GM19023 (cell line): ENCODE results near the gene C16orf78.

Source experiments
- ATAC-seq: cut with Tn5 transposase; IDR thresholded peaks from one replicate; pipeline ENCODE4 v1.9.1; 2021; ENCODE audit warnings: mild to moderate bottlenecking, moderate library complexity; ENCODE audit not compliant: unreplicated experiment

The C16orf78 gene, protein sequence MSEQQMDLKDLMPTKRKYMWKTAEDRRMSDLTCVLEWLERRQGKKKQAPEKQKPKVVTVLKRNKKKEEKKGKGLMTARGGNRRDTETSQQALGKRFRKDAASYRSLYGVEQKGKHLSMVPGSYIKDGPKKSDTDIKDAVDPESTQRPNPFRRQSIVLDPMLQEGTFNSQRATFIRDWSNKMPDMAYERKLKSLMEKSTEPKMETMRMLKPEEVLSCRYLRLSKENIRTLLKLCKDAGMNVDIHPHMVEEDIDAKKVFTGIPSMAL

DNA sequence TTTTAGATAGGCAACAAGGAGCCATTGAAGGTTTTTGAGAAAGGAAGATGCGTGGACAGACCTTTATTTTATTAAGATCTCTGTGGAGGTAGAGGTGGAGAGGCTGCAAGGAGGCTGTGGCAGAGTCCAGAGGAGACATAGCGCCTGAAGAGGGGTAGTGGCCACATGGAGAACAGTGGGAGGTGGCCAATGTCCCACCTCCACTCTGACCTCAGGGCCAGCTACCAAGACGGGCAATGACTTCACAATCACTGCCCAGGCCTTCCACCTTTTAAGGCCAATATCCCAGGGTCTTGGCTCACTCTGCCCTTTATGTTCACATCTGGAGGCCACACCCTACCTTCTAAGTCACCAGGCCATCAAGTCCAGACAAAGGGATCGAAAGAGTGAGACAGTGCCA, at the start of gene C16orf78:
Gene C16orf78, plus strand, starts transcription at position 301 of the 400 bp plus-strand sequence. CDS start 136 bp downstream, outside the sequence.
- no peak for ATAC-seq

DNA sequence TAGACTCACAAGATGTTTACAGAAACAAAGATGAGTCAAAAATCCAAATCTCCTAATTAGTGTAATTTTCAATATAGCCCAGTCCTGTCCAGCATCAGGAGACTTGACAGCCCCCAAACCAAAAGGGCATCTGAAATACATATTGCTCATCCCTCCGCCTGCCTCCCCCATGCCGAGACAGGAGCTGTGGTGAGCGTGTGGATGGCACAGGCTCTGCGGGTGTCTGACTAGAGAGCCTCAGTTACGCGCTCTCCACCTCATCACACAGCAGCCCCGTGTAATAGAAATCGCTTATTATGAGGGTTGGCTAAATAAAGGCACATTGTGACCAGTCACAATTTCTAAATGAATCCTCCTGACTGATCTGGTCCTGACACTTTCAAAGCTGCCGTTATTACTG, 48.9 kb upstream of the C16orf78 start:
- ATAC-seq: no peak

DNA sequence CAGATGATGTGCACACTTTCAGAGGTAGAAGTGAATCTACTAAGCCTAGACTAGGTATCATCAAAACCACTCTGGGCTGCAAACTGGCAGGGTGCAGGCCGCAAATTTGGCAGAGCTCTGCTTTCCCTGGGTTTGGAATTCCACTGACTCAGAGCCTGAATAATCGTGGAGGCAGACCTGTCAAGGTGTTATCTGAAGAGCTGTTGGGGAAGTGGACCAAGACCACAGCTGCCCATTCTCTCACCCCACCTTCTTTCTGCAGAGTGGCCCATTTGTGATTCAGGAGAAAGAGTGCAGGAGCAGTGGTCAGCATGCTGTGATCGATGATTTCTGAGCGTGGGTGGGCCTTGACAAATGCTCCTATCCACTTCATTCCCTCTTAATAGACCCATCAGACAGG, 46.1 kb upstream of the C16orf78 start:
- no peak for ATAC-seq

DNA sequence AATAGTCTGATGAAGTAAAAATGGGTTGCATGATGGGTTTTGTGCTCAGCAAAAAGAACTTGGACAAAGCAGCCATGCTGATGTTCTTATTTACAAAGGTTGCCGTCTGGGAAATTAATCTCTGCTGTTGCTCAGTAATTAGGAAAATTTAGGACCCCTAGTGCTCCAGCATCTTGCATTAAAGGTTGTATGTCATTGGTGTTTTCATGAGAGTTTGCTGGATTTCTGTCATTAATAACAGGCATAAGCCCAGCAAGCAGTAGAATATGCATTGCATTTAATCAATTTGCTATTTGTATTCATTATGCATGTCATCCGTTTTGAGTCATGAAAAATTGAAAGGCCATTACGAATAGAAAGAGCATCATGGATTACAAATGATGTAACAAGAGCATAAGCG, 45.3 kb upstream of the C16orf78 start:
- no peak for ATAC-seq

DNA sequence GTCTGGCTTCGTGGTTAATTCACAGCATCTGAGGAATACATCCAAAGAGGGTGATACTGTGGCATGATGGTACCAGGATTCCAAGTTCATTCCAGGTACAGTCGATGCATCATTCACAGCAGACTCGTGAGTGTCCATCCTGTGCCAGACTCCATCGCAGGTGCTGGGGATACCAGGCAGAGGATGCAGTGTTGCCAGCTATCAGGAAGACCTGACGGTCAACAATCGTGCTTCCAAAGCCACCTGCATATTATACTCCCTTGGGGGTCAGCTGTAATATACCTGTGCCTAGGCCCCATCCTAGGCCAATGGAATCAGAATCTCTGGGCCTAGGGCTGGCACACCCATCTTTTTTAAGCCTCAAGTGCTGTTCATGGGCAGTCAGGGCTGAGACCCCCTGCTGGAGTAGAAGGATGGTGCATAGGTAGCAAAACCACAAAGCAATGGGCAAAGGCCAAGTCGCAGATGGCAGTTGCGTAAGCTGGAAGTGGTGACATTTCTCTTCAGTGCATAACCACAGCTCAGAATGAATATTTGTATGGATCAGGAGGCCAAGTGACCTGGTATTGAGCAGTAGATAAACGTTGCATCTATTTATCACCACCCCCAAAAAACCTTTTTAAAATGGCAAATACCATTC, 42.9 kb upstream of the C16orf78 start:
- no peak for ATAC-seq

DNA sequence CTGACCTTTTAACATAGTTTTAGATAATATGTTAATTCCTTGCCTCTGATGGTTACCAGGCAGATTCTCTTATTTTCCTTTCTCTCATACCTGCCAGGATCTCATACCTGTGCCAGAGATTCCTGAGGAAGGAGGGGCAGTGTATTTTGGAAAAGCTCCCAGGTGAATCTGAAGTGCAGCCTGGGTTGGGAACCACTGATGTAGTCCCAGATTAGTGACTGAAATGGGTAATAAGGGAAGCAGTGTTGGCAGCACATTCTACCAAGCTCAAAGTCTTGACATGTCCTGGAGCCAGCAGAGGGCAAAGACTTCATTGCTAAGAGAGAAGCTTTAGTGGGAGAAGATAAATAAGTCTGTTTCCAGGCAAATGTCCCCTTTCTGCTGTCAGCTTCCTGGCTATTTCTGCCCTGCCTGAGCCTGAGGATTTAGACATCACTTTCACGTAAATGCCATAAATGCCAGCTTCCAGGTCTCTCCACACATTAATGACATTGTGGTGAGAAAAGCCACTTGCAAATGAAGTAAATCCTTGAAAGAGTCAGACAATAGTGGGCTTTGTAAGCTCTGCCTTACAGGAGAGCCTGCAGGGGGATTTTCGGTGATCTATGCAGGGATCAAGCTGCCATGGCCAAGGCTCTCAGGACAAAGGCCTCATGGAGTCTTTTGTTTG, 40.9 kb upstream of the C16orf78 start:
- ATAC-seq: no peak

DNA sequence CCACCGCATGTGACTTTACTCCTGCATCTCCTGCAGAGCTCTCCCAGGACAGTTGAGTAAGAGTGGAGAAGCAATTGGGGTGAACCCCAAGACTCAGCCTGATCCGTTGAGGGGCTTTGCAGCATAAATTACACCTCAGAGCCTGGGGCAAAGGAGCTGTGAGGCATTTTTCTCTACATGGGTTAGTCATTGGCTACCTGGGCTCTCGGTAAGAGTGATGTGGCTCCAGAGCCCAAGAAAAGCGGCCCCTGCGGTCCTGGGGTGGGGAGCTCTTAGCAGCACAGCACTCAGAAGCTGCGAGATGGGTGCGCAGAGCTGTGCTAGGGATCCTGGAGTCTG, 40.4 kb upstream of the C16orf78 start:
- ATAC-seq: no peak

DNA sequence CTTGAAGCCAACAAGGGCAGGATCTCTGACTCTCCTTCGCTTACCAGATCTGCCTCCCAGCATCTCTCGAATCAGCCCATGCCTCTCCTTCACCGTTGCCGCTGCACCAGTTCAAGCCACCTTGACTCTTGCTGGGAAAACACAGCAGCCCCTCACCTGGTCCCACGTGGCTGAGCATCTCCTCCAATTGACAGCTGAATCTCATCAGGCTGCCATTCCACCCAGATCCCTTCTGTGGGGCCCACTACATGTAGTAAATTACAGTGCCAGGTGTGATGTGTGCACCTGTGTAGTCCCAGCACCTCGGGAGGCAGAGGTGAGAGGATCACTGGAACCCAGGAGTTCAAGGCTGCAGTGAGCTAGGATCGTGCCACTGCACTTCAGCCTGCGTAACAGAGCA, 37.8 kb upstream of the C16orf78 start:
- no peak for ATAC-seq

DNA sequence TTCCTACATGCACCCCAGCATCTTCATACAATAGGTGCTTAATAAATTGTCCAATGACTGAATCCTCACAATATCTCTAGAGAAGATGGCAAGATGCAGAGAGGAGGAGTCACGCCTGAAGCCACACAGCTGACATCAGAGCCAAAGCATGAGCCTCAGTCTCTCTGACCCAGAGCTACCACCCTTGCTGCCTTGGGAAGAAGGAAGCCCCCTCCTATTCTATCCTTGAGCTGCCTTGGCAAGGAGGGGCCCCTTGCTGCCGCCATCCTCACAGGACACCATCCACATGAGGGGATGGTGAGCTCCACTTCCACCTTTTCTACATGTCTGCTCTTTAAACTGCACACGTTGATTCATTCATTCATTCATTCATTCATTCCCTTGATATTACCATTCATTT, 37.0 kb upstream of the C16orf78 start:
- ATAC-seq: no peak

DNA sequence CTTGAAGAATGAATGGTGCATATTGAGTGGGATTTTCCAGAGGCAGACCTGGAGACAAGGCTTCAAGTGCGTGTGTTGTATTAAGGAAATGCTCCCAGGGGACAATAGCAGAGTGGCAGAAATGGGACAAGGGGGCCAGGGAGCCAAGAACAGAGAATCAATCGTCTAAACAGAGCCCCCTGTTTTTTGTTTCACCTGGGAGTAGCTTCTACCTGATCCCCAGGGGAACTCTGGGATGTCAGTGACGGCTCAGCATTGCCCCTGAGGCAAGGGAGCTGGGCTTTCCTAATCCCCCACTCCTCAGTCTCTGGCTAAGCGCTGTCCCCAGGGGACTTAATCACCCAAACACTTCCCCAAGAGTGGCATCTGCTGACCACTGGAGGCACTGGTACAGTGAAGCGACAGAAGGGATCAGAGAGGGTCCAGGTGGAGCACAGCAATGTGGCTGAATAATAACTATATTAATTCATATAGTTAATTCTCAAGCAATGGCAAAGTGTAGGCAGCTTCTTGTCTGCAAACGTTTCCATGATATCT, 35.7 kb upstream of the C16orf78 start:
- no peak for ATAC-seq

DNA sequence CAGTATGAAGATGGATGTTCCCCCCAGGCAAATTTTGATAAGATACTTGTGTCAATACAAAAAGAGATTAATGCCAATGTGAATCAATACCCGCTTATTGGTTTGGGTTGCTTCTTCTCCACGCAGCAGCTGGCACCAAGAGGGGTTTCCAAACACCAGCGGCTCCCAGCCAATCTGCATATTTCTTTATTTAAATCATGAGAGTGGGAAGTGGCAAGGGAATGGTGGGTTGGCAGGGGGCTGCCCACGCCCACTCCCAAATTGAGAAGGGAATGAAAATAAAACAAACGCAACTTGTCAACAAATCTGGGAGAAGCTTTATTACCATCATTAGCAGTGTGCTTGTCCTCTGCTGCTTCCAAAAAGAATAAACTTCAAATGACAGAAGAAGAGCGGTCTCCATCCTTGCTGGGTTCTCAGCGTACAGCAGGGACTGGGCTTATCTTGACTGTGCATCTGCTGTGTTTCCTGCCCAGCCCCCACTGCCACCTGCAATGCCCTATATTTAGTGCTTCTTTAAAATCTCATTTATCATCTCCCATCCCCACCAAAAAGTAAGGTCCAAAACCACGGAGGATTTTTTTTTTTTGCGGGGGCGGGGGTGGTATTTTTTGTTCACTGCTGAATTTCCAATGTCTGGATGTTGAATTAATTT, 34.9 kb upstream of the C16orf78 start:
- ATAC-seq: no peak

DNA sequence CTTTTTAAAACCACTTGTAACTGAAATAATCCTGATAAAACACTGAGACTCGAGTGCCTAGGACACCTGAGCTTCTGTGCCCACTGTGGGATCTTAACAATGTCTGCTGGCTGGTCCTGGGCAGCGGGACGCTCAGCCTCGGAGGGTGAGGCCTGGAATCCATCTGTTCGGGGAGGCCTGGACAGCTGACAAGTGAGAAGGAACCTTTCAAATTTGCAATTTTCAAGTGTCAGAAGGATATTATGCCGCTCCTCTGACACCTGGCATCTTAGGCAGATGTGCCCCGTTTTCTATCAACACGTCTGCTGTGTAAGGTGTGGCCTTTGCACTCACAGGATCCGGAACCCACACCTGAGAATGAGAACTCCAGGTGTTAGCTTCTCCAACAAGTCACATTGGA, 33.1 kb upstream of the C16orf78 start:
- no peak for ATAC-seq

DNA sequence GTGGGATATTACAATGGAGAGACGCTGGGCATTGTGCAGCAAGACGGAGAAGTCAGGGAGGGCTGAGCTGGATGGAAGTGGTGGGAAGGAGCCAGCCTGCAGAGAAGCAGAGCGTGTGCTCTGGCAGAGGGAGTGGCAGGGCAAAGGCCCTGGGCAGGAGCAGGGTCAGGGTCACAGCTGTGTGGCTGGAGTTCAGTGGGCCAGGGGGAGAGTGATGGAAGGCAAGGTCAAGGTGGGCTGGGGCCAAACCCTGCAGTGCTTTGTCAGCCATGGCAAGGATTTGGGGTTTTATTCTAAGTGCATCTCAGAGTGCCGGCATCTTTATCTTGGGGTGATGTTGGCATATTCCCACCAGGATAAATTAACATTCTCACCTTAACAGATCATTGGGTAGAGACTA, 31.9 kb upstream of the C16orf78 start:
- no peak for ATAC-seq

DNA sequence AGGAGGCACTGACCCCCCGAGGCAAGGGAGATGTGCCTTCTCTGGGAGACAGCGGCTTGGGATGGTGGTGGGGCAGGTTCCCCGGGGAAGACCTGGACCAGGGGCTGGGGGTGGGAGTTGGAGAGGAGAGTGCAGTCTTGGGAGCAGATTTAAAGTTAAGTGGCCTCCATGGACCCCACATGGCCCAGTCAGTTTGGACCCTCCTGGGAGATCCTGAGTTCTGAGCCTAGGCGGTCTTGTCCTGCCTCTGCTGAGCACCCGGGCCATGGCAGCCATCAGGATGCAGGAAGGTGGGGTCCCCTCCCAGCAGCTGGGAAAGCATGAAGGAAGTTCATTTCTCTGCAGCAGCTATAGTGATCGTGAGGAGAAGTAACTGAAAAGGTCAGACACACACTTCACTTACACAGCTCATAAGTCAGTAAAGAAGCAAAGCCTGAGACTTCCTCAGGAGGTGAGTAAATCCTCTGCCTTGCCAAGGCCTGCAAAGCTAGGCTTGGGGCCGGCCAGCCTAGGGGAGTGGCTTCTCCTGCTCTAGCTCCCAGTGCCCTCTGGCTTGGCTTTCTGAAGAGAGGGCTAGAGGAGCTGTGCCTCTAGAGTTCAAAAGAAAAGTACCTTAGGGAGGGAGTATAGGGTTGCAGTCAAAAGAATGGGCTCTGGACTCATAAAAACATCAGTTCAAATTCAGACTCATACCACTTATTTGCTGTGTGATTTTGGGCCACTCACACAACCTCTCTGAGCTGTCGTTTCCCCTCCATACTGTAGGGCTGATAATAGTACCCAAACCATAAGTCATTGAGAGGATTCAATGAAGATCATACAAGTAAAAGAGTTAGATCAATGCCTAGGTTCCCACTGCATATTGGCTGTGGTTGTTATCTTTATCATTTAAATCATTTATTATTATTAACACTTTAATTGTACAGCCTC, 31.0 kb upstream of the C16orf78 start:
- ATAC-seq: no peak

DNA sequence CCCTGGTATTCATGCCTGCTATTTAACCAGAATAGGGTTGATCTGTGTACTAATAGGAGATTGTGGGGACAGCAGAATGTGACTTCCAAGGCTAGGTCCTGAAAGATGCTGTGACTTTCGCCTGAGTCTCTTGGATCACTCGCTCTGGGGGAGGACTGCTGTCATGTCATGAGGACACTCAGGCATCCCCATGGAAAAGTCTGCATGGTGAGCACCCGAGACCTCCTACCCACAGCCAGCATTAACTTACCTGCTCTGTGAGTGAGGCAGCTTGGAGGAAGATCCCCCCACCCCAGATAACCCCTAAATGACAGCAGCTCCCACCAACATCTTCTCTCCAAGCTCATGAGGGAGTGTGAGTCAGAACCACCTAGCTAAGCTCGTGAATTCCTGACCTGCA, 30.3 kb upstream of the C16orf78 start:
- no peak for ATAC-seq

DNA sequence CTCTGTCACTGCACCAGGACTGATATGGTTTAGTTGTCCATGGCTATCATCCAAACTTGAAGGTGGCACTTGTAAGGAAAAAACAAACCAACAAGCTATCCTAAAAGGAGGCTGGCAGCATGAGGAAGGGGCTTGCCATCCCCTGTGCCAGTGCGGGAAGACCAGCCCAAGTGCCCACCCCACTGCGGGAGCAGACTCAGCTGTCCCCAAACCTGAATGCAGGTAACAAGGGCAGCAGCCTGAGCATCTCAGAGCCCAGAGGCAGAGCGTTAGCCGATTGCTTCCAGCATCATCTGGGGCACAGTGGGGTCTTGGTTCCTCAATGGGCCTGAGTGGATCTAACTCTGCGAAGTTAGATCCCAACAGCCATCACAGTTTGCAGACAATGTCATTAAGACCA, 29.2 kb upstream of the C16orf78 start:
- ATAC-seq: no peak

DNA sequence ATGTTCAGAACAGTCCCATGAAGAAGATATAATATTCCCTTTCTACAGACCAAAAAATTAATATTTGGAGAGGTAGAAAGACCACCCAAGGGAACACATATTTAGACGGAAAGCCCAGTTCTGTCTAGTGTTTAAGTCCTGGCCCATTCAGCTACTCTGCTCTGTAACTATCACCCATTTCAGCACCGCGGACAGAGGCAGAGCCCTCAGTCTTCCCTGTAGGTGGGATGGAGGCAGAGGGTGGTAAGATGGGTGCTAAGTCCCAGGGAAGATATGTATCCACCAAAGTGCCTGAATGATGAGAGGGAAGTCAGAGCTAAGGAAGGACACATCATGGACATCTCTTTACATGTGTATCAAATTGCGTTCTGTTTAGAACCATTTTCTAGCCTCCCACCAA, 27.8 kb upstream of the C16orf78 start:
- no peak for ATAC-seq

DNA sequence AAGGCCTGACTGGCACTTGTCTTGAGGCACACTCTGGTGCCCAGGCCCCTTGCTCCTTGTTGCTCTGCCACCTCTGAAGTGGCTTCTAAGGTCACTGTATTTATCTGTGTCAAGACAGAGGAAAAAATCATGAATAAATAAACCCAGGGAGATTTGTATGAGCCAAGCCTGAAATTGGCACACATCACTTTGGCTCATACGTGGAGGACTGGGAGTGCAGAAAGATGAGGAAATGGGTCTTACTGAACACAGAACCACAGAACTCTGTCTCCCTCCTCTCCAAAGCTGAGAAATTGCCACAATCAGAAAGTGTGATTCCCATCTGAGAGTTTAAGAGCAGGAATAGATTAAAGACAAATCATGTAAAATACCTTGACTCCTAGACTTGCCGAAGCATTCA, 27.1 kb upstream of the C16orf78 start:
- ATAC-seq: no peak

DNA sequence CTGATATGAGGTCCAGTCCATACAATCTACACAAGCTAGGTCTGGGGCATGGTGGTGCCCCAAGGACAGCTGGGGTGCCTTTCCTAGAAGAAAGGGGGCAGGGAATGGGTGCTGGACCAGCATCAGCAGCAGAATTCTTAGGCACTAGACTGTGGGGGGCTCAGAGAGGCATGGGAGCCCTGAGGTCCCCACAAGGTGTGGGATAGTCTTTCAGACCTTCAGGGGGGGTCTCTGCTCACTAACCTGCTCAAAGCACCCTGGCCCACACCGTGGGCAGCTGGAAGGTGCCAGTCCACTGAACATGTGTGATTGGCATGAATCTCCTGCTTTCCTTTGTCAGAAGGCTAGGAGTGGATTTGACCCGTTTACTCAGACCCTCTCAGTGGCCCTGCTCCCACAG, 26.1 kb upstream of the C16orf78 start:
- ATAC-seq: no peak

DNA sequence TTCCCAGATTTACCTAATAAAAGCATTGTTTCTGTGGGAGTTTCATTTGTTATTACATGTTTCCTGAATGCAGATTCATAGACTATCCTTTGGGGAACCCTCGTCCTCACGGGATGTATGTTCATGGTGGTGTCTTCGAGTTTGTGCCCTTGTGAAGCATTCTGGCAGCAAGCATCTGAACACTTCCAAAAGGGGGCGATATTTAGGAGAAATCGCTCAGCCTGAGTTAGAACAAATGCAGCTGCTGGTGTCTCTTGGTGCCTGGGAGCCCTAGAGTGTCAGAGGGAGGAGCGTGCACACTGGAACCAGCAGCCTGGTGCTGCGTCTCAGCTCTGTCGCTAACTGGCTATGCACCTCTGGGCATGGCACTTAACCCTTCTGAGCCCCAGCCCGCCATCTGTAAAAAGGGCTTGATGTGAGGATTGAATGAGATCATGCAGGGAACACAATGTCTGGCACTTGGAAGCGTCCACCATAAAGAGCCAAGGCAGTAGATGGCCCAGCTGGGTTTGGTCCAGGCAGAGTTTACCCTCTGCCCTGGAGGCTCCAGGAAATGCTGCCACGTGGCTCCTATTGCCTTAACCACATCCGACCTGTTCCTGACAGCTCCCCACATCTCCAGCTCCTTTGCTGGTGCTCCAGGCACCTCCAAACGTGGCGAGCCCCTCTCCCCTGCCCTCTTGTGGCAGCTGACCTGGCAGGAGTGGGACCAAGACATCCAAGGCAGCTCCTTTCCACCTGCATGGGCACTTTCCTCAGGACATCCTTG, 25.0 kb upstream of the C16orf78 start:
- no peak for ATAC-seq
